ENCODE data around the gene METTL2A.
A peak's percentile ranks its signal among the peaks of the same experiment; 100 is the strongest.
"Not testable (repeated sequence)": the region's sequence is repeated elsewhere in the genome, so short reads cannot be mapped to it uniquely, and the experiment has no call there.

METTL2A gene

GRCh38 chr17:62423647-62424461 is at the start of gene METTL2A:
TSS of gene METTL2A (plus strand) at chr17:62423897. CDS start at chr17:62423903, 6 bp downstream.
- DNase-seq: peak; percentile 93

- no peak for DNase-seq
Observed at GRCh38 chr17:62380253-62380652, 43.4 kb upstream of the METTL2A start, which contains the start of gene EFCAB3. TSS of gene EFCAB3 (plus strand) at chr17:62380553. CDS start at chr17:62382980, 2,427 bp downstream.

- DNase-seq: no peak
Observed at GRCh38 chr17:62381561-62381960, 42.1 kb upstream of the METTL2A start.

- no peak for DNase-seq
Observed at GRCh38 chr17:62388856-62389255, 34.8 kb upstream of the METTL2A start.

- DNase-seq: no peak
Observed at GRCh38 chr17:62392908-62393307, 30.8 kb upstream of the METTL2A start.

- no peak for DNase-seq
Observed at GRCh38 chr17:62398891-62399290, 24.8 kb upstream of the METTL2A start.

GRCh38 chr17:62405451-62405850 is 18.2 kb upstream of the METTL2A start:
- no peak for DNase-seq

- not testable (repeated sequence) for DNase-seq
Observed at GRCh38 chr17:62413090-62413489, 10.6 kb upstream of the METTL2A start.

- not testable (repeated sequence) for DNase-seq
Observed at GRCh38 chr17:62426214-62426613, 2.5 kb downstream of the METTL2A start.

- not testable (repeated sequence) for DNase-seq
Observed at GRCh38 chr17:62435251-62435650, 11.6 kb downstream of the METTL2A start.

GRCh38 chr17:62441181-62441580 is 17.5 kb downstream of the METTL2A start:
- DNase-seq: not testable (repeated sequence)

- no peak for DNase-seq
Observed at GRCh38 chr17:62444063-62444462, 20.4 kb downstream of the METTL2A start.

- DNase-seq: not testable (repeated sequence)
Observed at GRCh38 chr17:62445791-62446190, 22.1 kb downstream of the METTL2A start.

GRCh38 chr17:62452195-62452594 is 28.5 kb downstream of the METTL2A start:
- not testable (repeated sequence) for DNase-seq

- not testable (repeated sequence) for DNase-seq
Observed at GRCh38 chr17:62453041-62453440, 29.3 kb downstream of the METTL2A start.

GRCh38 chr17:62453656-62454055 is 30.0 kb downstream of the METTL2A start:
- DNase-seq: not testable (repeated sequence)

- DNase-seq: not testable (repeated sequence)
Observed at GRCh38 chr17:62454111-62454510, 30.4 kb downstream of the METTL2A start.

GRCh38 chr17:62456016-62456415 is 32.3 kb downstream of the METTL2A start:
- DNase-seq: no peak

- DNase-seq: not testable (repeated sequence)
Observed at GRCh38 chr17:62458483-62458882, 34.8 kb downstream of the METTL2A start.

GRCh38 chr17:62464422-62464821 is 40.7 kb downstream of the METTL2A start:
- not testable (repeated sequence) for DNase-seq

GRCh38 chr17:62465271-62465670 is 41.6 kb downstream of the METTL2A start:
- DNase-seq: not testable (repeated sequence)

- DNase-seq: peak; percentile 82
Observed at GRCh38 chr17:62470666-62471379, 47.1 kb downstream of the METTL2A start.

- DNase-seq: not testable (repeated sequence)
Observed at GRCh38 chr17:62471380-62471880, 47.7 kb downstream of the METTL2A start.

Data from NCI-H2171 treated with DMSO at 0.1 percent for 48 hours (cell line).